GM12873 (cell line): Measurements from ENCODE around the gene ACSF3.

ENCODE experiments used
- CTCF ChIP-seq: IDR thresholded peaks from 2 replicates; pipeline ENCODE4 v1.5.1; 2012; ENCODE audit warnings: low read depth, mild to moderate bottlenecking, moderate library complexity, low read length, control low read depth; ENCODE audit not compliant: insufficient read depth; ENCODE audit errors: missing control alignments

The ACSF3 gene

DNA sequence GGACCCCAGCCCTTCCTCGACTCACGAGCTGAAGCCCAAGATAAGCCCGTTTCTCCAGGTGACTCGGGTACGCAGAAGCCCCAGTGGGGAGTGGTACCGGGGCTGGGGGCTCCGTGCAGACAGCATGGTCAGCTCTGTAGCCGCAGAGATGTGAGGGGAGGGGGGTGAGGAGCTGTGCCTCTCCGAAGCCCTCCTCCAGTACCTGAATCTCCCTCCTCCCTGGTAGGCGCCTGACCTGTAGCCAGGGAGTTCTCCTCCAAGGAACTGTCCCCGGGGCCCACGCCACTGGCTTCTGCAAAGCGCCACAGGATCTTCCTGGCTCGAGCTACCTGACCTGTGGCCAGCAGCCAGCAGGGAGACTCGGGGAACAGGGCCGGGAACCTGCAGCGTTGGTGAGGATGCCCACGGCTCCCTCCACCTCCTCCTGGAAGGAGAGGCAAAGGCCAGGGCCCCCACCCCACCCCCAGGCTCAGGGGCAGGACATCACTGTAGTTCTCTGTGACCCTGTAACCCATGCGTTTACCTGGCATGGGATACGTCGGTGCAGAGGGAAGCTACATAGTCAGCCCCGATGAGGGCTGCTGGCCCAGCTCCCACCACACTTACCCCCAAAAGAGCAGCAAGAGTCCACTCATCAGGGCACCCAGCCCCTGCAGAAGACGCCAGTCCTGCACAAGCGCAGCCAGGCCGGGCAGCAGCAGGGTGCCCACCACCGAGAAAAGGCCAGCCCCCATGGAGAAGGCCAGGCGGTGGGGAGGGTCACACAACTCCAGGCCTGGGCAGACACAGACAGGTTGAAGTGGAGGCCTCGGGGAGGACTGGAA, 105.0 kb downstream of the ACSF3 start:
- TF ChIP-seq CTCF = no peak

DNA sequence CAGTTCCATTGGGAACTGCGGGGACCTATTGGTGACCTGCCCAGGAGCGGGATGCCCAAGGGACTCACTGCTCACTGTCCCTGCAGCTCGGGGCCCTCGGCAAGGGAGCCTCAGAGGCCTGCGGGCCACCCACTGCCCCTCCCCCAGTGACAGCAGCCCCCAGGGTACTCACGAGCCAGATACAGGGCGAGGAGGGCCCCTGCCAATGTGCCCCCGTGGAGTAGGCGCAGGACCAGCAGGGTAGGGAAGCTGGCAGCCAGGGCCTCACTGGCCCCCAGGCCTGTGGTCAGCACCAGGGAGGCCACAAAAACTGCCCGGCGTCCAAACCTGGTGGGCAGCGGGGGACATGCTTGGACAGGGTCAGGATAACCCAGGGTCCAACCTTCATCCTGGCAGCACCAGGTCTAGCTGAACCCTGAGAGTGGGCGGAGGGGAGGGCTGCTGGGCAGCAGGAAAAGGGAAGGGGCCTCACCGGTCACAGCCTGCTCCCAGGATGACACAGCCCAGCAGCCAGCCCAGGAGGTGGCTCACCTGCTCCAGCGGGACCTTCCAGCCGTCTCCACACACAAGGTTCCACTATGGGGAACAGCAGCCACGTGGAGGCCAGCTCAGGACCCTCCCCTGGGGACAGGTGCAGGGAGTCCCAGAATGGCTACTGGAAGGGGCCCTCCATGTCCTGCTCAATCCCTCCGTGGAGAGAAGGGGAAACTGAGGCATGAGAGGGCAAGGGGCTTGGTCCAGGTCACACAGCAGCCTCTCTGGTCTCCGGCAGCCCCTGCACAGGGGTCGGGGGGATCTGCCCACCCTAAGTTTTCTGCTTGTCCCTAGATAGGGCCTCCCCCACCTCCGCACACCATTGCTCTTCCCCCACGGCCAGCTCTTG, 105.8 kb downstream of the ACSF3 start:
- TF ChIP-seq CTCF = no peak

DNA sequence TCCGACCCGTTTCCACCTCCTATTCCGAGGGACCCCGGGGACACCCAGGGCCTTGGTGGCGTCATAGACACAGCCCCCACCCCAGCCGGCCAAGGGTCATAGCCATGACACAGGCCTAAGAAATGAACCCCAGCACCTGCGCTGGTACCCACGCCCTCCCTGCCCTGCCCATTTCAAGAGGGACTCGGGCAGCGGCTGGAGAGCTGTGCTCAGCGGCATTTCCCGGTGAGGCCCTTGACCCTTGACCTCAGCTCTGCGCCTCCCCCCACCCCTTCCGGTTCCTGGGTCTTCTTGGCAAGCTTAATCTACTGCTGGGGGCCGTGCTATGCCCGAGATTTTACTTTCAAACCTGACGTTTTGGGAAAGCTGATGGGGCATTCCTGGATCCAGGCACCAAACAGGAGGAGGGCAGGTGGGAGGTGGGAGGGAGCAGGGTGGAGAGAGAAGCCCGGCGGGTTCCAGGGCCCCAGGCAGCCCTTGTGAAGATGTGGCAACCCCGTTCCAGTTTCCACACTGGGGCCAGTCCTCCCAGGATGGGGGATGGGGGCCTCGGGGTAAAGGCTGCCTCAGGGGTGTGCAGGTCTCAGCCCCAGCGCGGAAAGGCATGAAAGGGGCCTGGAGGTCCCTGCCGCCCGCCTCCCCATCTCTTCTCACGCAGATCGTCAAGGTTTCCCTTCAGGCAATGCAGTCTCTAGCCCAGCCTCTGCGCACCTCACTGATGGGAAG, 106.6 kb downstream of the ACSF3 start, which contains the start of gene SLC22A31:
Gene SLC22A31, minus strand, starts transcription at position 414 of the 726 bp plus-strand sequence. Its CDS starts 36 bp downstream, at position 378.
- TF ChIP-seq CTCF = no peak

GRCh38 chr16:89200850-89201411, 107.3 kb downstream of the ACSF3 start:
- TF ChIP-seq CTCF = no peak

- no peak for TF ChIP-seq CTCF
Observed at GRCh38 chr16:89201439-89202377, 108.1 kb downstream of the ACSF3 start.

GRCh38 chr16:89202422-89203215, 109.0 kb downstream of the ACSF3 start:
- TF ChIP-seq CTCF = no peak
